ENCODE measurements around the gene CEP162.
"Not testable (repeated sequence)": the region's sequence is repeated elsewhere in the genome, so short reads cannot be mapped to it uniquely, and the experiment has no call there.

Gene CEP162

GRCh38 chr6:84166395-84166794 is 61.0 kb downstream of the CEP162 start:
- no peak for ATAC-seq (ENCODE audit: low read depth)
- H3K4me3 ChIP-seq (ENCODE audit: severe bottlenecking): no peak overlapping the region
- no peaks in the 10 kb centered on the region for H3K4me1 ChIP-seq (ENCODE audit: insufficient read depth, poor library complexity, severe bottlenecking)
- no peaks in the 10 kb centered on the region for H3K27me3 ChIP-seq (ENCODE audit: insufficient read depth, poor library complexity, severe bottlenecking)
- no peak for TF ChIP-seq CTCF (IDR thresholded peaks at IDR 0.05; ENCODE audit: poor library complexity, severe bottlenecking)
- no peak overlapping the region for H3K27ac ChIP-seq (ENCODE audit: poor library complexity, severe bottlenecking)
- peaks cover 3% of the 10 kb centered on the region; the same call in 1 of the 2 replicates for H3K36me3 ChIP-seq (ENCODE audit: low read depth)
- H3K9me3 ChIP-seq (ENCODE audit: severe bottlenecking): no peaks in the 10 kb centered on the region
- no peak for DNase-seq (ENCODE audit: low spot score)

GRCh38 chr6:84164328-84164727 is 63.1 kb downstream of the CEP162 start:
- not testable (repeated sequence) for H3K4me3 ChIP-seq (ENCODE audit: severe bottlenecking); ATAC-seq (ENCODE audit: low read depth); H3K27me3 ChIP-seq (ENCODE audit: insufficient read depth, poor library complexity, severe bottlenecking); H3K36me3 ChIP-seq (ENCODE audit: low read depth); H3K4me1 ChIP-seq (ENCODE audit: insufficient read depth, poor library complexity, severe bottlenecking); DNase-seq (ENCODE audit: low spot score); H3K9me3 ChIP-seq (ENCODE audit: severe bottlenecking); H3K27ac ChIP-seq (ENCODE audit: poor library complexity, severe bottlenecking)

- Histone ChIP-seq H3K4me3 (ENCODE audit: severe bottlenecking) (no peak overlapping the region), H3K27me3 (ENCODE audit: insufficient read depth, poor library complexity, severe bottlenecking) (no peaks in the 10 kb centered on the region), H3K4me1 (ENCODE audit: insufficient read depth, poor library complexity, severe bottlenecking) (no peaks in the 10 kb centered on the region), H3K9me3 (ENCODE audit: severe bottlenecking) (no peaks in the 10 kb centered on the region), H3K27ac (ENCODE audit: poor library complexity, severe bottlenecking) (no peak overlapping the region), H3K36me3 (ENCODE audit: low read depth) (peaks cover 3% of the 10 kb centered on the region; the same call in 1 of the 2 replicates)
- no peak for ATAC-seq (ENCODE audit: low read depth)
- DNase-seq (ENCODE audit: low spot score): no peak
- TF ChIP-seq CTCF (IDR thresholded peaks at IDR 0.05; ENCODE audit: poor library complexity, severe bottlenecking): no peak
These were observed 66.3 kb downstream of the CEP162 start for GRCh38 chr6:84161190-84161589.

GRCh38 chr6:84156306-84156705 is 71.1 kb downstream of the CEP162 start:
- H3K4me1 ChIP-seq (ENCODE audit: insufficient read depth, poor library complexity, severe bottlenecking): no peaks in the 10 kb centered on the region

DNA sequence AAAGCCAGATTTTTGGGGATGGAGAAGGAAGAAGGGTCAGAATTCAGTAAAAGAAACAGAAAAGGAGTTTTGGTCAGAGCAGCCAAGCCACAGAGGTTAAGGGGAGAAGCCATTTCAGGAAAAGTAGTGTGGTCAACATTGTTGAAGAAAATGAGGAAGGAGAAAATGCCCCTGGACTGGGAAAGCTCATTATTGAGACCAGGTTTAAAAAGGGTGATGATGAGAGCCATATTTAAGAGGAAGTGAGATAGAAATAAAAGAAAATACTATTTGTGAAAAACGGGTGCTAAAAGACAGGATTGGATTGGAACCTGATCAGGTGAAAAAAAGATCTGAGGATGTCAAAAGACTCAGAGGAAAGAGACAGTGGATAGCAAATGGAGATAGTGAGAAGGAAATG is 75.8 kb downstream of the CEP162 start:
- DNase-seq (ENCODE audit: low spot score) (no peak), ATAC-seq (ENCODE audit: low read depth) (no peak)
- no peaks in the 10 kb centered on the region for H3K9me3 ChIP-seq (ENCODE audit: severe bottlenecking)
- TF ChIP-seq CTCF (IDR thresholded peaks at IDR 0.05; ENCODE audit: poor library complexity, severe bottlenecking): no peak
- H3K4me3 ChIP-seq (ENCODE audit: severe bottlenecking): no peak overlapping the region
- no peaks in the 10 kb centered on the region for H3K27me3 ChIP-seq (ENCODE audit: insufficient read depth, poor library complexity, severe bottlenecking)
- peaks cover 8% of the 10 kb centered on the region; the same call in 1 of the 2 replicates for H3K36me3 ChIP-seq (ENCODE audit: low read depth)
- no peaks in the 10 kb centered on the region for H3K4me1 ChIP-seq (ENCODE audit: insufficient read depth, poor library complexity, severe bottlenecking)
- H3K27ac ChIP-seq (ENCODE audit: poor library complexity, severe bottlenecking): no peak overlapping the region

More at GRCh38 chr6:84156306-84156705, 71.1 kb downstream of the CEP162 start:
- Histone ChIP-seq H3K27ac (ENCODE audit: poor library complexity, severe bottlenecking) (no peak overlapping the region), H3K36me3 (ENCODE audit: low read depth) (peaks cover 10% of the 10 kb centered on the region; the same call in 1 of the 2 replicates), H3K9me3 (ENCODE audit: severe bottlenecking) (no peaks in the 10 kb centered on the region), H3K27me3 (ENCODE audit: insufficient read depth, poor library complexity, severe bottlenecking) (no peaks in the 10 kb centered on the region), H3K4me3 (ENCODE audit: severe bottlenecking) (no peak overlapping the region)
- DNase-seq (ENCODE audit: low spot score): no peak
- no peak for TF ChIP-seq CTCF (IDR thresholded peaks at IDR 0.05; ENCODE audit: poor library complexity, severe bottlenecking)
- ATAC-seq (ENCODE audit: low read depth): no peak

All from RWPE2 (cell line).